Fibroblast of lung (primary cell): ENCODE results near the gene ICA1L.

Experiments used
- CTCF ChIP-seq, 2 donors: IDR thresholded peaks in 1 of 2; conservative IDR thresholded peaks in 1 of 2; 1 replicate in 1 of 2; 2 replicates in 1 of 2; pipeline ENCODE4 v1.5.1; 2011 to 2012; ENCODE audit warnings: low read length in 2 of 2, control low read depth in 1 of 2, inconsistent platforms in 1 of 2, low read depth in 1 of 2, mild to moderate bottlenecking in 1 of 2
- EZH2 ChIP-seq: IDR thresholded peaks from 2 replicates; pipeline ENCODE4 v1.5.1; 2012; ENCODE audit warnings: low read length, control low read depth, mild to moderate bottlenecking; ENCODE audit errors: missing control alignments

GRCh38 chr2:202752071-202752470, 119.5 kb downstream of the ICA1L start:
- TF ChIP-seq CTCF (conservative IDR thresholded peaks at IDR 0.05 in 1 of 2, IDR thresholded peaks at IDR 0.05 in 1 of 2; ENCODE audit: low read depth in 1 of 2, low read length in 2 of 2), result no peak
- TF ChIP-seq EZH2, result no peak
